Cardiac muscle cell (in vitro differentiated cells and primary cell): ENCODE measurements around the gene NME5. TPM values are rescaled to one million over a fixed set of nuclear protein-coding genes. Genes with fewer than 3 reads are reported as not detected.

Experiments used
- DNase-seq, 2 donors: peaks; one replicate each; pipeline versions ENCODE4 v3.0.0 to v3.0.0-alpha.2; 2010 to 2017; ENCODE audit warnings: low read depth in 1 of 2, low spot score in 1 of 2
- H3K27ac ChIP-seq: fragments of 200-600 bp; sonication (generic); 2 replicates; pipeline ENCODE4 v1.5.1; 2016
- H3K27me3 ChIP-seq: fragments of 200-600 bp; sonication (generic); 2 replicates; pipeline ENCODE4 v1.6.0; 2016; ENCODE audit warnings: control low read depth
- H3K36me3 ChIP-seq: fragments of 200-600 bp; sonication (generic); 2 replicates; pipeline ENCODE4 v1.5.1; 2016; ENCODE audit warnings: control low read depth
- H3K4me1 ChIP-seq: fragments of 200-600 bp; sonication (generic); 2 replicates; pipeline ENCODE4 v1.8.1; 2017; ENCODE audit warnings: low read depth, mild to moderate bottlenecking, mixed run types
- H3K4me3 ChIP-seq: fragments of 200-600 bp; sonication (generic); 2 replicates; pipeline ENCODE4 v1.5.1; 2016; ENCODE audit warnings: mild to moderate bottlenecking
- H3K9me3 ChIP-seq: fragments of 200-600 bp; sonication (generic); 2 replicates; pipeline ENCODE4 v1.5.1; 2017; ENCODE audit warnings: low read depth, mild to moderate bottlenecking, control low read depth
- CTCF ChIP-seq: IDR thresholded peaks from 2 replicates; pipeline ENCODE4 v1.5.1; 2012; ENCODE audit warnings: low read depth, mild to moderate bottlenecking, low read length
- polyA plus RNA-seq: library from polyadenylated mRNA; unstranded; fragments of >200 nt; fragmentation: Nextera tagmentation; extraction: Ambion mirVana; gene quantifications from 2 replicates; pipeline ENCODE4 v1.2.1, GENCODE V29; 2016
- total RNA-seq: library from RNA; depleted of rRNA; stranded (reverse); fragments of >200 nt; gene quantifications from 2 replicates; pipeline ENCODE4 v1.2.3, GENCODE V29; 2016

The NME5 gene
- total RNA-seq (4.1 and 7.4 TPM in 2 replicates), polyA plus RNA-seq (8.6 and 10.4 TPM in 2 replicates)

GRCh38 chr5:138138949-138139780, at the start of gene NME5:
Gene NME5, minus strand, starts transcription at chr5:138139428. Its CDS starts 648 bp downstream, at chr5:138138780.
- H3K9me3 ChIP-seq: no peaks in the 10 kb centered on the region
- H3K27ac ChIP-seq: peak within 1 kb of the TSS; percentile 42
- peak within 1 kb of the TSS; percentile 51 for H3K4me3 ChIP-seq
- H3K27me3 ChIP-seq: no peaks in the 10 kb centered on the region
- H3K4me1 ChIP-seq: peaks cover 12% of the 10 kb centered on the region
- no peak for TF ChIP-seq CTCF
- H3K36me3 ChIP-seq: no peaks in the 10 kb centered on the region
- peak; percentile 83 to 85 for DNase-seq

- Histone ChIP-seq H3K4me3 (no peak overlapping the region), H3K27me3 (no peaks in the 10 kb centered on the region), H3K27ac (no peak overlapping the region), H3K36me3 (peaks cover 75% of the 10 kb centered on the region), H3K9me3 (no peaks in the 10 kb centered on the region), H3K4me1 (no peaks in the 10 kb centered on the region)
- no peak for DNase-seq
- no peak for TF ChIP-seq CTCF
These were observed 49.4 kb upstream of the NME5 start for GRCh38 chr5:138188626-138189025.

GRCh38 chr5:138186002-138186447, 46.8 kb upstream of the NME5 start:
- Histone ChIP-seq H3K27ac (peak overlapping the region; percentile 62), H3K36me3 (peaks cover 65% of the 10 kb centered on the region), H3K9me3 (no peaks in the 10 kb centered on the region), H3K27me3 (no peaks in the 10 kb centered on the region), H3K4me3 (no peak overlapping the region), H3K4me1 (no peaks in the 10 kb centered on the region)
- no peak for DNase-seq
- no peak for TF ChIP-seq CTCF

- H3K4me3 ChIP-seq: no peak overlapping the region
- DNase-seq: no peak
- peaks cover 8% of the 10 kb centered on the region for H3K4me1 ChIP-seq
- peaks cover 41% of the 10 kb centered on the region for H3K36me3 ChIP-seq
- H3K27ac ChIP-seq: no peak overlapping the region
- no peak for TF ChIP-seq CTCF
- H3K27me3 ChIP-seq: no peaks in the 10 kb centered on the region
- no peaks in the 10 kb centered on the region for H3K9me3 ChIP-seq
These were observed 43.6 kb upstream of the NME5 start for GRCh38 chr5:138182808-138183207.

GRCh38 chr5:138180841-138181240, 41.6 kb upstream of the NME5 start:
- Histone ChIP-seq H3K9me3 (no peaks in the 10 kb centered on the region), H3K36me3 (peaks cover 30% of the 10 kb centered on the region), H3K27ac (no peak overlapping the region), H3K27me3 (no peaks in the 10 kb centered on the region), H3K4me1 (peaks cover 13% of the 10 kb centered on the region), H3K4me3 (no peak overlapping the region)
- no peak for TF ChIP-seq CTCF
- no peak for DNase-seq
